Measurements from ENCODE around the gene SPATA13. TPM values are rescaled to one million over a fixed set of nuclear protein-coding genes. Genes with fewer than 3 reads are reported as not detected.

Gene SPATA13
- total RNA-seq (2021): 28.7 and 33.0 TPM in 2 replicates
- Bru-seq, nascent RNA: percentile 78 among the genes with signal in this experiment
- BruChase-seq, experiment 1, labeled RNA remaining after a 2-hour chase: percentile 96 among the genes with signal in this experiment
- percentile 96 among the genes with signal in this experiment for BruChase-seq, experiment 2, labeled RNA remaining after a 6-hour chase
- long read RNA-seq, partial matches to known transcripts: 1 of 5 reads
- long read RNA-seq, other reads (novel, unspliced or antisense): 4 of 5 reads

- Histone ChIP-seq H3F3A (ENCODE audit: insufficient read depth, low read depth) (peaks cover 15% of the 10 kb centered on the region; the same call in 1 of the 2 replicates), H3K27me3 (ENCODE audit: insufficient read depth, low read depth) (no peaks in the 10 kb centered on the region), H3K27ac (peak within 1 kb of the TSS; percentile 86), H4K20me1 (ENCODE audit: insufficient read depth) (peaks cover 18% of the 10 kb centered on the region), H3K4me2 (peak within 1 kb of the TSS; percentile 88), H3K9me3 (ENCODE audit: insufficient read depth, low read depth) (no peaks in the 10 kb centered on the region), H3K9me2 (ENCODE audit: insufficient read depth) (no peaks in the 10 kb centered on the region), H3K79me2 (ENCODE audit: low read depth) (peaks cover 48% of the 10 kb centered on the region), H3K4me1 (replicated peaks; ENCODE audit: insufficient read depth) (peaks cover 26% of the 10 kb centered on the region), H2AFZ (peak within 1 kb of the TSS; percentile 89), H3K4me3 (peak within 1 kb of the TSS; percentile 75), H3K36me3 (ENCODE audit: low read depth) (no peaks in the 10 kb centered on the region)
- BruUV-seq (replicated peaks): no TSS peak
- peak; percentile 81 to 92 for DNase-seq
- TF ChIP-seq EZH2 (IDR thresholded peaks at IDR 0.05; ENCODE audit: low read depth) (no peak), CTCF (conservative IDR thresholded peaks at IDR 0.05) (no peak)
- CTCF ChIA-PET: no interaction called here
- POLR2A ChIA-PET (ENCODE audit: unreplicated experiment): interaction anchor here (0.5 to 1.4 kb wide), 7 partner anchors 11 to 630 kb away, joined by 3 to 31 read pairs (median 8); no protein-coding TSS in a partner anchor
- intact Hi-C loops (cut with micrococcal nuclease; ENCODE audit: unreplicated experiment): loop anchor here (1.0 to 5.0 kb wide), 4 partner anchors 11 to 123 kb away; no protein-coding TSS in a partner anchor
Observed at GRCh38 chr13:24160458-24161009, at the start of gene SPATA13. TSS of gene SPATA13 (plus strand) at chr13:24160720. CDS start at chr13:24222930, 62,210 bp downstream.

GRCh38 chr13:24112791-24113190, 47.7 kb upstream of the SPATA13 start:
- no TSS peak for BruUV-seq (replicated peaks)
- Histone ChIP-seq H3K9me3 (ENCODE audit: insufficient read depth, low read depth) (no peaks in the 10 kb centered on the region), H3K4me2 (no peak overlapping the region), H3K79me2 (ENCODE audit: low read depth) (no peaks in the 10 kb centered on the region), H3K36me3 (ENCODE audit: low read depth) (no peaks in the 10 kb centered on the region), H2AFZ (no peak overlapping the region), H3K27ac (no peak overlapping the region), H3F3A (ENCODE audit: insufficient read depth, low read depth) (no peaks in the 10 kb centered on the region), H3K27me3 (ENCODE audit: insufficient read depth, low read depth) (no peaks in the 10 kb centered on the region), H3K9me2 (ENCODE audit: insufficient read depth) (no peaks in the 10 kb centered on the region), H3K4me1 (replicated peaks; ENCODE audit: insufficient read depth) (no peaks in the 10 kb centered on the region), H4K20me1 (ENCODE audit: insufficient read depth) (no peaks in the 10 kb centered on the region), H3K4me3 (no peak overlapping the region)
- intact Hi-C loops (cut with micrococcal nuclease; ENCODE audit: unreplicated experiment): no loop called here
- no peak for DNase-seq
- ChIA-PET POLR2A (ENCODE audit: unreplicated experiment) (interaction anchor here (0.6 kb wide), 1 partner anchor 11 kb away, joined by 7 read pairs; no protein-coding TSS in a partner anchor), CTCF (no interaction called here)
- TF ChIP-seq CTCF (conservative IDR thresholded peaks at IDR 0.05): no peak
- TF ChIP-seq EZH2 (IDR thresholded peaks at IDR 0.05; ENCODE audit: low read depth): no peak

- no peak for TF ChIP-seq EZH2 (IDR thresholded peaks at IDR 0.05; ENCODE audit: low read depth)
- no peak for TF ChIP-seq CTCF (conservative IDR thresholded peaks at IDR 0.05)
- no peak for DNase-seq
- Histone ChIP-seq H3K4me1 (replicated peaks; ENCODE audit: insufficient read depth) (no peaks in the 10 kb centered on the region), H3K79me2 (ENCODE audit: low read depth) (no peaks in the 10 kb centered on the region), H3K27me3 (ENCODE audit: insufficient read depth, low read depth) (no peaks in the 10 kb centered on the region), H3K4me2 (no peak overlapping the region), H4K20me1 (ENCODE audit: insufficient read depth) (no peaks in the 10 kb centered on the region), H3F3A (ENCODE audit: insufficient read depth, low read depth) (no peaks in the 10 kb centered on the region), H2AFZ (no peak overlapping the region), H3K27ac (no peak overlapping the region), H3K4me3 (no peak overlapping the region), H3K36me3 (ENCODE audit: low read depth) (no peaks in the 10 kb centered on the region), H3K9me3 (ENCODE audit: insufficient read depth, low read depth) (no peaks in the 10 kb centered on the region), H3K9me2 (ENCODE audit: insufficient read depth) (no peaks in the 10 kb centered on the region)
- intact Hi-C loops (cut with micrococcal nuclease; ENCODE audit: unreplicated experiment): no loop called here
- POLR2A ChIA-PET (ENCODE audit: unreplicated experiment): no interaction called here
- BruUV-seq (replicated peaks): no TSS peak
- CTCF ChIA-PET: no interaction called here
Observed at GRCh38 chr13:24115671-24116070, 44.8 kb upstream of the SPATA13 start.

All from PC-9 (cell line).